Trophoblast cell (in vitro differentiated cells and primary cell): ENCODE data around the gene TMEM201.
A peak's percentile ranks its signal among the peaks of the same experiment; 100 is the strongest.
"Not testable (repeated sequence)": the region's sequence is repeated elsewhere in the genome, so short reads cannot be mapped to it uniquely, and the experiment has no call there.

ENCODE experiments used
- DNase-seq, 2 donors: peaks; one replicate each; pipeline ENCODE4 v3.0.0-alpha.2; 2016
- H2AFZ ChIP-seq: 2 replicates; pipeline ENCODE4 v1.6.1; 2013; ENCODE audit warnings: low read length, moderate library complexity, mild to moderate bottlenecking; ENCODE audit not compliant: insufficient read depth, poor library complexity
- H2AK5ac ChIP-seq: 2 replicates; pipeline ENCODE4 v1.6.1; 2013; ENCODE audit warnings: mild to moderate bottlenecking, low read length
- H2BK120ac ChIP-seq: 2 replicates; pipeline ENCODE4 v1.6.1; 2013; ENCODE audit warnings: low read length, mild to moderate bottlenecking, moderate library complexity; ENCODE audit not compliant: insufficient read depth, poor library complexity
- H2BK12ac ChIP-seq: 2 replicates; pipeline ENCODE4 v1.6.1; 2013; ENCODE audit warnings: mild to moderate bottlenecking, low read length, moderate library complexity
- H2BK5ac ChIP-seq: 2 replicates; pipeline ENCODE4 v1.6.1; 2013; ENCODE audit warnings: low read length, low read depth, moderate library complexity, mild to moderate bottlenecking; ENCODE audit not compliant: poor library complexity
- H3K14ac ChIP-seq: 2 replicates; pipeline ENCODE4 v1.6.1; 2013; ENCODE audit warnings: mild to moderate bottlenecking, low read length
- H3K18ac ChIP-seq: 2 replicates; pipeline ENCODE4 v1.6.1; 2013; ENCODE audit warnings: mild to moderate bottlenecking, low read length
- H3K23ac ChIP-seq: 2 replicates; pipeline ENCODE4 v1.6.1; 2013; ENCODE audit warnings: low read length
- H3K27ac ChIP-seq: 2 replicates; pipeline ENCODE4 v1.5.1; 2013; ENCODE audit warnings: low read depth, mild to moderate bottlenecking, inconsistent platforms, low read length, moderate library complexity
- H3K27me3 ChIP-seq: 2 replicates; pipeline ENCODE4 v1.6.1; 2013; ENCODE audit warnings: inconsistent platforms, mild to moderate bottlenecking, low read length, moderate library complexity; ENCODE audit not compliant: insufficient read depth
- H3K36me3 ChIP-seq, 2 experiments: 1 replicate in 1 of 2; 2 replicates in 1 of 2; pipeline ENCODE4 v1.6.1; 2013; ENCODE audit warnings: low read length in 2 of 2, mild to moderate bottlenecking in 2 of 2, moderate library complexity in 1 of 2; ENCODE audit not compliant: insufficient read depth in 2 of 2, control insufficient read depth in 1 of 2
- H3K4ac ChIP-seq: 2 replicates; pipeline ENCODE4 v1.6.1; 2013; ENCODE audit warnings: low read depth, mild to moderate bottlenecking, low read length, moderate library complexity
- H3K4me1 ChIP-seq, 2 experiments: 1 replicate in 1 of 2; 2 replicates in 1 of 2; pipeline ENCODE4 v1.6.1; 2013; ENCODE audit warnings: low read length in 2 of 2, mild to moderate bottlenecking in 2 of 2, moderate library complexity in 1 of 2; ENCODE audit not compliant: insufficient read depth in 2 of 2, control insufficient read depth in 1 of 2
- H3K4me2 ChIP-seq: 2 replicates; pipeline ENCODE4 v1.6.1; 2013; ENCODE audit warnings: inconsistent platforms, mild to moderate bottlenecking, low read length, moderate library complexity
- H3K4me3 ChIP-seq: 2 replicates; pipeline ENCODE4 v1.5.1; 2013; ENCODE audit warnings: mild to moderate bottlenecking, low read depth, low read length, inconsistent platforms
- H3K79me1 ChIP-seq: one replicate; pipeline ENCODE4 v1.6.1; 2013; ENCODE audit warnings: low read length
- H3K79me2 ChIP-seq: 2 replicates; pipeline ENCODE4 v1.6.1; 2013; ENCODE audit warnings: low read length, mild to moderate bottlenecking; ENCODE audit not compliant: control insufficient read depth, insufficient read depth, poor library complexity
- H3K9ac ChIP-seq: 2 replicates; pipeline ENCODE4 v1.6.1; 2013; ENCODE audit warnings: mild to moderate bottlenecking, low read length
- H3K9me3 ChIP-seq: 2 replicates; pipeline ENCODE4 v1.6.1; 2013; ENCODE audit warnings: low read depth, mild to moderate bottlenecking, control low read depth, inconsistent platforms, low read length; ENCODE audit not compliant: insufficient read depth
- H4K12ac ChIP-seq: 2 replicates; pipeline ENCODE4 v1.6.1; 2013; ENCODE audit warnings: low read depth, mild to moderate bottlenecking, low read length, moderate library complexity
- H4K8ac ChIP-seq: 2 replicates; pipeline ENCODE4 v1.6.1; 2013; ENCODE audit warnings: low read depth, mild to moderate bottlenecking, low read length, moderate library complexity
- H4K91ac ChIP-seq: one replicate; pipeline ENCODE4 v1.6.1; 2013; ENCODE audit warnings: low read depth, mild to moderate bottlenecking, low read length, moderate library complexity
- WGBS: extraction: QIAGEN DNeasy Blood & Tissue Kit; methylation state at CpG from one replicate; pipeline ENCODE4 v1.1.7; 2013; ENCODE audit warnings: missing lambda C conversion rate; ENCODE audit not compliant: insufficient read length, insufficient coverage; ENCODE audit errors: extremely low coverage; 5-methylcytosine and 5-hydroxymethylcytosine counted together

TMEM201 gene

DNA sequence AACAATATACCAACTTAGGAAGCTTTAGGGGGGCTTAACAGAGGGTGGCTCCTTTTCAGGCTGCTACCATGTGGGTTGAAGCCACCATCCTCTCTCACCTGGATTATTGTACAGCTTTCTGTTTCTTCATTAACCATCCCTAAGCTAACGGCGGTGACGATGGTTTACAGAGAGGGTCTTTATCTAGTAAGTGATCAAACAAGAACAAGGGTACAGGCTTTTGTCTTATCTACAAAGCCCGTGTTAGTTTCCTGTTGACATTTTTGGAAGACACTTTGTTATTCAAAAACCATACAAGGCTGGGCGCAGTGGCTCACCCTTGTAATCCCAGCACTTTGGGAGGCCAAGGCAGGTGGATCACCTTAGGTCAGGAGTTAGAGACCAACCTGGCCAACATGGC lies 29.0 kb upstream of the TMEM201 start:
- no peak overlapping the region for H3K14ac ChIP-seq
- H2BK5ac ChIP-seq, result no peak overlapping the region
- H3K79me2 ChIP-seq, result no peaks in the 10 kb centered on the region
- H3K9ac ChIP-seq, result no peak overlapping the region
- no peak overlapping the region for H3K23ac ChIP-seq
- peaks cover 7 to 9% of the 10 kb centered on the region in 2 experiments for H3K36me3 ChIP-seq
- H3K4me3 ChIP-seq, result no peak overlapping the region
- H3K27ac ChIP-seq, result no peak overlapping the region
- no peaks in the 10 kb centered on the region for H3K9me3 ChIP-seq
- no peak overlapping the region for H3K18ac ChIP-seq
- no peaks in the 10 kb centered on the region for H3K79me1 ChIP-seq
- H3K4me1 ChIP-seq, result no peaks in the 10 kb centered on the region
- H4K8ac ChIP-seq, result no peak overlapping the region
- no peak overlapping the region for H2BK12ac ChIP-seq
- no peak overlapping the region for H3K4ac ChIP-seq
- no peak overlapping the region for H4K12ac ChIP-seq
- H2BK120ac ChIP-seq, result no peak overlapping the region
- H3K27me3 ChIP-seq, result no peaks in the 10 kb centered on the region
- no peak overlapping the region for H3K4me2 ChIP-seq
- H2AFZ ChIP-seq, result no peak overlapping the region
- DNase-seq, result no peak
- no CpG with 5 or more reads among the region's 5 CpGs for WGBS
- H2AK5ac ChIP-seq, result no peak overlapping the region
- no peak overlapping the region for H4K91ac ChIP-seq

DNA sequence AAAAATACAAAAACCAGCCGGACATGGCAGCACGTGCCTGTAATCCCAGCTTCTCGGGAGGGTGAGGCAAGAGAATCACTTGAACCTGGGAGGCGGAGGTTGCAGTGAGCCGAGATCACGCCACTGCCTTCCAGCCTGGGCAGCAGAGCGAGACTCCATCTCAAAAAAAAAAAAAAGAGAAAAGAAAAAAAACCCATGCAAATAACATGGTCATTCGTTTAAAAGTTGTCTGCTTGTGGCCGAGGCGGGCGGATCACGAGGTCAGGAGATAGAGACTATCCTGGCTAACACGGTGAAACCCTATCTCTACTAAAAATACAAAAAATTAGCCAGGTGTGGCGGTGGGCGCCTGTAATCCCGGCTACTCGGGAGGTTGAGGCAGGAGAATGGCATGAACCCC lies 28.6 kb upstream of the TMEM201 start:
- not testable (repeated sequence) for H4K8ac ChIP-seq, H3K4me2 ChIP-seq, H3K9me3 ChIP-seq, DNase-seq, H3K4me1 ChIP-seq, H3K18ac ChIP-seq, H2AK5ac ChIP-seq, H3K14ac ChIP-seq, H3K27me3 ChIP-seq, H3K4me3 ChIP-seq, H4K12ac ChIP-seq, H2BK5ac ChIP-seq, H3K27ac ChIP-seq, H2BK120ac ChIP-seq, H2AFZ ChIP-seq, H2BK12ac ChIP-seq, H4K91ac ChIP-seq, H3K23ac ChIP-seq, H3K9ac ChIP-seq, H3K36me3 ChIP-seq, H3K4ac ChIP-seq, H3K79me1 ChIP-seq, H3K79me2 ChIP-seq
- no CpG with 5 or more reads among the region's 17 CpGs for WGBS

- H4K8ac ChIP-seq, result no peak overlapping the region
- H3K23ac ChIP-seq, result no peak overlapping the region
- H3K4me3 ChIP-seq, result no peak overlapping the region
- no CpG with 5 or more reads among the region's 3 CpGs for WGBS
- H3K27me3 ChIP-seq, result no peaks in the 10 kb centered on the region
- no peak overlapping the region for H3K27ac ChIP-seq
- H3K4ac ChIP-seq, result no peak overlapping the region
- H2AFZ ChIP-seq, result no peak overlapping the region
- H3K9ac ChIP-seq, result no peak overlapping the region
- no peaks in the 10 kb centered on the region for H3K9me3 ChIP-seq
- H3K18ac ChIP-seq, result no peak overlapping the region
- no peaks in the 10 kb centered on the region for H3K79me2 ChIP-seq
- peaks cover 0 to 4% of the 10 kb centered on the region in 2 experiments for H3K36me3 ChIP-seq
- H3K79me1 ChIP-seq, result no peaks in the 10 kb centered on the region
- peak; percentile 29 to 93 for DNase-seq
- H3K4me1 ChIP-seq, result no peaks in the 10 kb centered on the region
- no peak overlapping the region for H3K4me2 ChIP-seq
- H4K12ac ChIP-seq, result no peak overlapping the region
- no peak overlapping the region for H2BK5ac ChIP-seq
- no peak overlapping the region for H2BK120ac ChIP-seq
- H3K14ac ChIP-seq, result no peak overlapping the region
- no peak overlapping the region for H2BK12ac ChIP-seq
- H4K91ac ChIP-seq, result no peak overlapping the region
- H2AK5ac ChIP-seq, result no peak overlapping the region
Measured at GRCh38 chr1:9561429-9561828, 27.3 kb upstream of the TMEM201 start.

DNA sequence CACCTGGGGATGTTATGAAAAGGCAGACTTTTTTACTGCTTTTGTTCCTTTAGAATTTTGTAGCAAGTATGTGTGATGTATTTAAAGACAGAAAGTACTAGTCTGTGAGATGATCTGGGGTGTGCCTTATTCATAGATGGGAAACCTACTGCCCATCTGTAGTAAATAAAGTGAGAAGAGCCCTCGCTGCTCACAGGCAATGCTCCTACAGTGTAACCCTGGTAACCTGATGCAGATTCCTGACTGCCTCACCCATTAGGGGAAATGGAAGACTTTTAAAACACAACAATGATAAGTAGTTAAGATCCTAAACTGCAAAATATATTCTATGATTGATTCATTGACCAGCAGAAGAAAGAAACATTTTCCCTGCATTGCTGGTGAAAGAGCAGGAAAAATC lies 19.4 kb upstream of the TMEM201 start:
- no peak for DNase-seq
- no peaks in the 10 kb centered on the region for H3K4me1 ChIP-seq
- no peaks in the 10 kb centered on the region for H3K79me2 ChIP-seq
- H3K27ac ChIP-seq, result no peak overlapping the region
- H3K4ac ChIP-seq, result no peak overlapping the region
- peaks cover 3 to 10% of the 10 kb centered on the region in 2 experiments for H3K36me3 ChIP-seq
- no CpG with 5 or more reads among the region's 1 CpG for WGBS
- H2BK120ac ChIP-seq, result no peak overlapping the region
- no peak overlapping the region for H3K4me3 ChIP-seq
- H3K79me1 ChIP-seq, result no peaks in the 10 kb centered on the region
- no peak overlapping the region for H3K23ac ChIP-seq
- H4K91ac ChIP-seq, result no peak overlapping the region
- no peak overlapping the region for H4K12ac ChIP-seq
- H2AK5ac ChIP-seq, result no peak overlapping the region
- H3K9ac ChIP-seq, result no peak overlapping the region
- no peak overlapping the region for H3K4me2 ChIP-seq
- H2AFZ ChIP-seq, result no peak overlapping the region
- no peaks in the 10 kb centered on the region for H3K9me3 ChIP-seq
- H4K8ac ChIP-seq, result no peak overlapping the region
- no peak overlapping the region for H3K18ac ChIP-seq
- H2BK5ac ChIP-seq, result no peak overlapping the region
- H3K14ac ChIP-seq, result no peak overlapping the region
- no peaks in the 10 kb centered on the region for H3K27me3 ChIP-seq
- H2BK12ac ChIP-seq, result no peak overlapping the region
